Astrocyte of the cerebellum (primary cell): Measurements from ENCODE around the gene CYTH1.
"Not testable (repeated sequence)": the region's sequence is repeated elsewhere in the genome, so short reads cannot be mapped to it uniquely, and the experiment has no call there.

ENCODE experiments used
- DNase-seq: peaks from one replicate; pipeline ENCODE4 v3.0.0-alpha.2; 2011; ENCODE audit warnings: low read depth
- H3K4me3 ChIP-seq: 2 replicates; pipeline ENCODE4 v1.5.1; 2011; ENCODE audit warnings: mild to moderate bottlenecking, low read depth, low read length, moderate library complexity
- CTCF ChIP-seq: IDR thresholded peaks from 2 replicates; pipeline ENCODE4 v1.5.1; 2012; ENCODE audit warnings: low read length, low read depth, moderate library complexity, mild to moderate bottlenecking; ENCODE audit errors: missing control alignments
- in situ Hi-C: cut with HindIII; loops from 2 replicates; pipeline ENCODE4 v1.10.0; 2017; ENCODE audit warnings: low sequenced_read_pairs

Gene CYTH1

GRCh38 chr17:78674156-78674555 is 107.9 kb downstream of the CYTH1 start:
- DNase-seq: no peak
- TF ChIP-seq CTCF: no peak
- H3K4me3 ChIP-seq: no peak overlapping the region
- in situ Hi-C loops: no loop called here

GRCh38 chr17:78673395-78673794 is 108.7 kb downstream of the CYTH1 start:
- no peak for TF ChIP-seq CTCF
- no peak overlapping the region for H3K4me3 ChIP-seq

GRCh38 chr17:78672871-78673371 is 109.2 kb downstream of the CYTH1 start:
- DNase-seq: no peak
- no peak for TF ChIP-seq CTCF
- H3K4me3 ChIP-seq: no peak overlapping the region
- in situ Hi-C loops: no loop called here

More at GRCh38 chr17:78673395-78673794, 108.7 kb downstream of the CYTH1 start:
- in situ Hi-C loops: no loop called here
- DNase-seq: no peak

GRCh38 chr17:78672005-78672404 is 110.1 kb downstream of the CYTH1 start:
- H3K4me3 ChIP-seq: no peak overlapping the region
- no peak for DNase-seq
- TF ChIP-seq CTCF: no peak
- in situ Hi-C loops: no loop called here

GRCh38 chr17:78671726-78672001 is 110.4 kb downstream of the CYTH1 start:
- H3K4me3 ChIP-seq, in situ Hi-C loops, DNase-seq: not testable (repeated sequence)

- DNase-seq: no peak
- no peak overlapping the region for H3K4me3 ChIP-seq
- in situ Hi-C loops: no loop called here
- no peak for TF ChIP-seq CTCF
Observed at GRCh38 chr17:78670850-78671725, 111.0 kb downstream of the CYTH1 start.

- no peak overlapping the region for H3K4me3 ChIP-seq
- no peak for DNase-seq
- no peak for TF ChIP-seq CTCF
- in situ Hi-C loops: no loop called here
Observed at GRCh38 chr17:78669975-78670518, 112.0 kb downstream of the CYTH1 start.
